ENCODE results near the gene MAST1.
A peak's percentile ranks its signal among the peaks of the same experiment; 100 is the strongest.

Gene MAST1

DNA sequence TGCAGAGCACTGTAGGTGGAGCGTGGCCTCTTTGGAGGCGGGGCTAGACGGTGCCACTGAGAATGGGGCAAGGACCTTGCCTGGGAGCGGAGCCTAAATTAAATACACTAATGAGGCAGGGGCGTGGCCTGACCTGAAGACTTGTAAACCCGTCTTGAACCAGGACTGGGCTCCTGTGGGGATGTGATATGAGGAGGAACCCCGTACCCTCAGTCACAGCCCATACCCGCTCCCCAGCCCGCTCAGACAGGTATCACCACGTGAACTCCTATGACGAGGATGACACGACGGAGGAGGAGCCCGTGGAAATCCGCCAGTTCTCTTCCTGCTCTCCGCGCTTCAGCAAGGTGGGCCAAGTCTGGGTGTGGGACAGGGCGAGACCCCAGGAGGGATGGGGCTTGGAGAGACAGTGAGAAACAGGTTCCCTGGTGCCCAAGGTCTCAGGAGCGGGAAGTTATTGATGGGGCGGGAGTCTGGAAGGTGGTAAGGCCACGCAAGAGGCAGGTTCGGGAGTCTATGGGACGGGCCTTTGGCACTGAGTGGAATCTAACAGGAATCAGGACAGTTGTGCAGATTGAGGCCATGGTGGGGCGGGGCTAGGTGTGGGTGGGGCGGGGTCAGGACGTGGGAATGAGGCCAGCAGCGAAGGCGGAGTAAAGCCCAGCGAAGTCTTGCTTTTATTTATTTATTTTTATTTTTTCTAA is 28.3 kb downstream of the MAST1 start:
- DNase-seq (ENCODE audit: insufficient read length) = no peak
- TF ChIP-seq TAF1 (IDR thresholded peaks at IDR 0.05; ENCODE audit: borderline replicate concordance, low read depth, low read length) (no peak), POLR2AphosphoS5 (IDR thresholded peaks at IDR 0.05; ENCODE audit: low read depth, low read length) (no peak), POLR2A (IDR thresholded peaks at IDR 0.05; ENCODE audit: low read depth, low read length) (no peak)
- FAIRE-seq = no peak

DNA sequence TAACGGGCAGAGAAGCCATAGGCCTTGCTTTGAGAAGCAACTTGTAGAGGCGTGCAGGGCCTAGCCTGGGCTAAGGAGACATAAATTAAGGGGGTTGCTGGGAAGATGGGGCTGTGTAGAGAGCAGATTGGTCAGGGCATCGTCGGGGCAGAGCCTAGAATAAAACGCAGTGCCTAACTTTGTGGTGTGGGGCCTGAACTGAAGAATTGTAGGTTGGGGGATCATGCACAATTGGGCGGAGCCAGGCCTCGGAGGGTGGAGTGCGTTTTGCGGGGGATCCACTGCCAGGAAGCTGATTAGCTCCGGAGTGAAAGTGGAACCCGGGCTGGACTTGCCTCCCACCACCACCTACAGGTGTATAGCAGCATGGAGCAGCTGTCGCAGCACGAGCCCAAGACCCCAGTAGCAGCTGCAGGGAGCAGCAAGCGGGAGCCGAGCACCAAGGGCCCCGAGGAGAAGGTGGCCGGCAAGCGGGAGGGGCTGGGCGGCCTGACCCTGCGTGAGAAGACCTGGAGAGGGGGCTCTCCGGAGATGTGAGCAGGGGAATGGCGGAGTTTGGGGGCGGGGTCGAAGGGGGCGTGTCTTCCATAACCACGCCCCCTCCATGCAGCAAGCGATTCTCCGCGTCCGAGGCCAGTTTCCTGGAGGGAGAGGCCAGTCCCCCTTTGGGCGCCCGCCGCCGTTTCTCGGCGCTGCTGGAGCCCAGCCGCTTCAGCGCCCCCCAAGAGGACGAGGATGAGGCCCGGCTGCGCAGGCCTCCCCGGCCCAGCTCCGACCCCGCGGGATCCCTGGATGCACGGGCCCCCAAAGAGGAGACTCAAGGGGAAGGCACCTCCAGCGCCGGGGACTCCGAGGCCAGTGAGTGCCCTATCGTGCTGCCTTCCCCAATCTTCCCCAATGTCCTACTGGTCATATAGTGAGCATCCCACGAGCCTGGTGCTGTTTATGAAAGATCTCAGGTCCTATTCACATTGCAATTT is 29.1 kb downstream of the MAST1 start:
- peak; percentile 92 for FAIRE-seq
- peak; percentile 96 for DNase-seq (ENCODE audit: insufficient read length)
- TF ChIP-seq TAF1 (IDR thresholded peaks at IDR 0.05; ENCODE audit: borderline replicate concordance, low read depth, low read length) = 0 out of 2 replicates have a peak, but pooled peaks have one; percentile 36
- no peak for TF ChIP-seq POLR2AphosphoS5 (IDR thresholded peaks at IDR 0.05; ENCODE audit: low read depth, low read length)
- TF ChIP-seq POLR2A (IDR thresholded peaks at IDR 0.05; ENCODE audit: low read depth, low read length) = peak; percentile 30; the same call in 1 of the 2 replicates

DNA sequence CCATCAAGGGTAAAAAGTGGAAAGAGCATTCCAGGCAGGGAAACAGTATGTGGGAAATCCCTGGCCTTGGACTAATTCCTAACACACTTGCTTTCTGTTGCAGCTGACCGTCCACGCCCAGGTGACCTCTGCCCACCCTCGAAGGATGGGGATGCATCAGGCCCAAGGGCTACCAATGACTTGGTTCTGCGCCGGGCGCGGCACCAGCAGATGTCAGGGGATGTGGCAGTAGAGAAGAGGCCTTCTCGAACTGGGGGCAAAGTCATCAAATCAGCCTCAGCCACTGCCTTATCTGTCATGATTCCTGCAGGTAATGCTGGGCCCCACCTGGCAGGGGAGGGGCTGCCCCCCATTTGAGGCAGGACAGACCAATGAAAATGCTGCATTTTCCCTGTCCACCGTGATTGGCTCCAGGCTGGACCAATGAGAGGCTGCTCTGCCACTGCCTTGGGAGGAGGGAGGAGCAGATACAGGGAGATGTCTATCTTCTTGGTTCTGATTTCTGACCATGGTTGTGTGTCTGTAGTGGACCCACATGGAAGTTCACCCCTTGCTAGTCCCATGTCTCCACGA is 30.3 kb downstream of the MAST1 start:
- no peak for FAIRE-seq
- TF ChIP-seq POLR2A (IDR thresholded peaks at IDR 0.05; ENCODE audit: low read depth, low read length) (no peak), TAF1 (IDR thresholded peaks at IDR 0.05; ENCODE audit: borderline replicate concordance, low read depth, low read length) (no peak), POLR2AphosphoS5 (IDR thresholded peaks at IDR 0.05; ENCODE audit: low read depth, low read length) (no peak)
- no peak for DNase-seq (ENCODE audit: insufficient read length)

- no peak for TF ChIP-seq POLR2AphosphoS5 (IDR thresholded peaks at IDR 0.05; ENCODE audit: low read depth, low read length)
- no peak for TF ChIP-seq POLR2A (IDR thresholded peaks at IDR 0.05; ENCODE audit: low read depth, low read length)
- no peak for TF ChIP-seq TAF1 (IDR thresholded peaks at IDR 0.05; ENCODE audit: borderline replicate concordance, low read depth, low read length)
- no peak for FAIRE-seq
- DNase-seq (ENCODE audit: insufficient read length) = no peak
Observed at GRCh38 chr19:12871681-12872080, 33.4 kb downstream of the MAST1 start.

DNA sequence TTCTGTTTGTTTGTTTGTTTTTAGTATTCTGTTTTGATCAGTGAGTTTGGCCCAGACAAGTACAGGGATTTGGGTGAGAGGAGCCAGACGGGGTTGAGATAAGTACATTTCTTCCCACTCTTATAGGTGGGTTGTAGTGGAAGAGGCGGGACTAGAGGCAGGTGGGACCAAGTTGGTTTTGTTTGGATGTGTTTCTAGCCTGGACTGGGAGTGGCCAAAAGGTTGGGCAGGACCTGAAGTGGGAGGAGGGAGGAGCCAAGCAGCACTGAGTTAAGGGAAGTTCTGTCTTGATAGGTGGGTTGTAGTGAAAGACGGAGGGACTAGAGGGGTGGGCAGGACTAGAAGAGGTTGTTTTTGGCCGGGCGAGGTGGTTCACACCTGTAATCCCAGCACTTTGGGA is 33.9 kb downstream of the MAST1 start:
- DNase-seq (ENCODE audit: insufficient read length) (no peak), FAIRE-seq (no peak)
- TF ChIP-seq POLR2AphosphoS5 (IDR thresholded peaks at IDR 0.05; ENCODE audit: low read depth, low read length) = no peak
- TF ChIP-seq TAF1 (IDR thresholded peaks at IDR 0.05; ENCODE audit: borderline replicate concordance, low read depth, low read length) = no peak
- TF ChIP-seq POLR2A (IDR thresholded peaks at IDR 0.05; ENCODE audit: low read depth, low read length) = no peak

DNA sequence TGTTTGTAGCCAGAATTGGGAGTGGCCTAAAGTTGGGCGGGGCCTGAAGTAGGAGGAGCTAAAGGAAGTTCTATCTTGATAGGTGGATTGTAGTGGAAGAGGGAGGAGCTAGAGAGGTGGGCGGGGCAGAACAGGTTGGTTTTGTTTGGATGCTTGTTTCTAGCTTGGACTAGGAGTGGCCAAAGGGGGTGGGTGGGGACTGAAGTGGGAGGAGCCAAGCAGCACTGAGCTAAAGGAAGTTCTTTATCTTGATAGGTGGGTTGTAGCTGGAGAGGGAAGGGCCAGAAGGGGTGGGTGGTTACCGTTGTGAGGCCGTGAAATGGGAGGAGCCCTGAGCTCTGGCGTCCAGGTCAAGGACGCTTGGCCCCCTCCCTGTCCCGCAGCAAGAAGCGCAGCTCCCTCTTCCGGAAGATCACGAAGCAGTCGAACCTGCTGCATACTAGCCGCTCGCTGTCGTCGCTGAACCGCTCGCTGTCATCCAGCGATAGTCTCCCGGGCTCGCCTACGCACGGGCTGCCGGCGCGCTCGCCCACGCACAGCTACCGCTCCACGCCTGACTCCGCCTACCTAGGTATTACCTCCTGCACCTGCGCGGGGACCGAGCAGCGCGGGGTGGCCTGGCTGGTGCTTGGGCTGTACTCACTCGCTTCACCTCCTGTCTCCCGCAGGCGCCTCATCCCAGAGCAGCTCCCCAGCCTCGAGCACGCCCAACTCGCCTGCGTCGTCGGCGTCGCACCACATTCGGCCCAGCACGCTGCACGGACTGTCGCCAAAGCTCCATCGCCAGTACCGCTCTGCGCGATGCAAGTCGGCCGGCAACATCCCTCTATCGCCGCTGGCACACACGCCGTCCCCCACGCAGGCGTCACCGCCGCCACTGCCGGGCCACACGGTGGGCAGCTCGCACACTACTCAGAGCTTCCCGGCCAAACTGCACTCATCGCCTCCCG is 34.9 kb downstream of the MAST1 start:
- FAIRE-seq (no peak), DNase-seq (ENCODE audit: insufficient read length) (no peak)
- TF ChIP-seq POLR2A (IDR thresholded peaks at IDR 0.05; ENCODE audit: low read depth, low read length) (no peak), POLR2AphosphoS5 (IDR thresholded peaks at IDR 0.05; ENCODE audit: low read depth, low read length) (no peak), TAF1 (IDR thresholded peaks at IDR 0.05; ENCODE audit: borderline replicate concordance, low read depth, low read length) (no peak)

DNA sequence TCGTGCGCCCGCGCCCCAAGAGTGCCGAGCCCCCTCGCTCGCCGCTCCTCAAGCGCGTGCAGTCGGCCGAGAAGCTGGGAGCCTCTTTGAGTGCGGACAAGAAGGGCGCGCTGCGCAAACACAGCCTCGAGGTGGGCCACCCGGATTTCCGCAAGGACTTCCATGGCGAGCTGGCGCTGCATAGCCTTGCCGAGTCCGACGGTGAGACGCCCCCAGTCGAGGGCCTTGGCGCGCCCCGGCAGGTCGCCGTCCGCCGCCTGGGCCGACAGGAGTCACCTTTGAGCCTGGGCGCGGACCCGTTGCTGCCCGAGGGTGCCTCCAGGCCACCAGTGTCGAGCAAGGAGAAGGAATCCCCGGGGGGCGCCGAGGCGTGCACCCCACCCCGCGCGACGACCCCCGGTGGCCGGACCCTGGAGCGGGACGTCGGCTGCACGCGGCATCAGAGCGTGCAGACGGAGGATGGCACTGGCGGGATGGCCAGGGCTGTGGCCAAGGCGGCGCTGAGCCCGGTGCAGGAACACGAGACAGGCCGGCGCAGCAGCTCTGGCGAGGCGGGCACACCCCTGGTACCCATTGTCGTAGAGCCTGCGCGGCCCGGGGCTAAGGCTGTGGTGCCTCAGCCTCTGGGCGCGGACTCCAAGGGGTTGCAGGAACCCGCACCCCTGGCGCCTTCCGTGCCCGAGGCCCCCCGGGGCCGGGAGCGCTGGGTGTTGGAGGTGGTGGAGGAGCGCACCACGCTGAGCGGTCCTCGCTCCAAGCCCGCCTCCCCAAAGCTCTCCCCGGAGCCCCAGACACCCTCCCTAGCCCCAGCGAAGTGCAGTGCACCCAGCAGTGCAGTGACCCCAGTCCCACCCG is 35.8 kb downstream of the MAST1 start:
- no peak for FAIRE-seq
- TF ChIP-seq POLR2AphosphoS5 (IDR thresholded peaks at IDR 0.05; ENCODE audit: low read depth, low read length) (no peak), POLR2A (IDR thresholded peaks at IDR 0.05; ENCODE audit: low read depth, low read length) (no peak), TAF1 (IDR thresholded peaks at IDR 0.05; ENCODE audit: borderline replicate concordance, low read depth, low read length) (no peak)

DNA sequence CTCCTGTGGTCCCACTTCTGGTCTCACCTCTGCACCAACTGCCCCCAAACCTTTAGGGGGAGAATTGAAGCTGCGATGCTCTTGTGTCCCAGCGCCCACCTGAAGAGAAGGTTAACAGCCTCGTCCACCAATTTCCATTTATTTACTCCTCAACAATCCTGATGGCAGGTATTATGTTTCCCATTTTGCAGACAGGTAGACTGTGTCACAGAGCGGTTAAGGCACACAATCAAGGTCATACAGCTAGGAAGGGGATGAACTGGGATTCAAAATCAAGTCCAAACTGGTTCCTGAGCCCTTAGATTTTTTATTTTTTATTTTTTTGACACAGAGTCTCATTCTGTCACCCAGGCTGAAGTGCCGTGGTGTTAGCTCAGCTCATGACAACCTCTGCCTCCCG is 36.8 kb downstream of the MAST1 start:
- no peak for DNase-seq (ENCODE audit: insufficient read length)
- FAIRE-seq = no peak
- no peak for TF ChIP-seq POLR2A (IDR thresholded peaks at IDR 0.05; ENCODE audit: low read depth, low read length)
- no peak for TF ChIP-seq POLR2AphosphoS5 (IDR thresholded peaks at IDR 0.05; ENCODE audit: low read depth, low read length)
- no peak for TF ChIP-seq TAF1 (IDR thresholded peaks at IDR 0.05; ENCODE audit: borderline replicate concordance, low read depth, low read length)

More for the DNA sequence above, 35.8 kb downstream of the MAST1 start:
- DNase-seq (ENCODE audit: insufficient read length) = no peak

GRCh38 chr19:12880551-12881171 is 42.3 kb downstream of the MAST1 start:
- TF ChIP-seq POLR2A (IDR thresholded peaks at IDR 0.05; ENCODE audit: low read depth, low read length) (no peak), POLR2AphosphoS5 (IDR thresholded peaks at IDR 0.05; ENCODE audit: low read depth, low read length) (no peak), TAF1 (IDR thresholded peaks at IDR 0.05; ENCODE audit: borderline replicate concordance, low read depth, low read length) (no peak)
- DNase-seq (ENCODE audit: insufficient read length) = no peak
- no peak for FAIRE-seq

Measured in GM12892 (cell line).